ENCODE data around the gene EMC8. TPM values are rescaled to one million over a fixed set of nuclear protein-coding genes. Genes with fewer than 3 reads are reported as not detected.

The EMC8 gene
- total RNA-seq, 2 donors from 2014 or later: 18.8 to 40.7 TPM

GRCh38 chr16:85777583-85778310, 21.6 kb downstream of the EMC8 start:
- Histone ChIP-seq H3K36me3 (peaks cover 36% of the 10 kb centered on the region), H3K27ac (peak overlapping the region; percentile 28 to 31), H3K4me3 (no peak overlapping the region), H3K4me1 (peaks cover 0 to 10% of the 10 kb centered on the region in 2 donors), H3K27me3 (no peaks in the 10 kb centered on the region), H3K9me3 (no peaks in the 10 kb centered on the region)
- TF ChIP-seq CTCF (IDR thresholded peaks at IDR 0.05): no peak
- no peak for DNase-seq (ENCODE audit: low spot score)

- Histone ChIP-seq H3K4me3 (no peak overlapping the region), H3K27me3 (no peaks in the 10 kb centered on the region), H3K9me3 (no peaks in the 10 kb centered on the region), H3K4me1 (no peaks in the 10 kb centered on the region), H3K27ac (no peak overlapping the region), H3K36me3 (peaks cover 22% of the 10 kb centered on the region)
- DNase-seq (ENCODE audit: low spot score): no peak
- TF ChIP-seq CTCF (IDR thresholded peaks at IDR 0.05): no peak
These were observed 24.5 kb downstream of the EMC8 start for GRCh38 chr16:85774811-85775210.

- no peaks in the 10 kb centered on the region for H3K9me3 ChIP-seq
- H3K36me3 ChIP-seq: peaks cover 16% of the 10 kb centered on the region
- H3K27me3 ChIP-seq: no peaks in the 10 kb centered on the region
- no peak for TF ChIP-seq CTCF (IDR thresholded peaks at IDR 0.05)
- no peaks in the 10 kb centered on the region for H3K4me1 ChIP-seq
- DNase-seq (ENCODE audit: low spot score): no peak
- H3K27ac ChIP-seq: no peak overlapping the region
- no peak overlapping the region for H3K4me3 ChIP-seq
These were observed 25.2 kb downstream of the EMC8 start for GRCh38 chr16:85774136-85774535.

- no peak overlapping the region for H3K27ac ChIP-seq
- no peaks in the 10 kb centered on the region for H3K9me3 ChIP-seq
- H3K36me3 ChIP-seq: peaks cover 5% of the 10 kb centered on the region
- H3K4me1 ChIP-seq: no peaks in the 10 kb centered on the region
- TF ChIP-seq CTCF (IDR thresholded peaks at IDR 0.05): no peak
- no peak for DNase-seq (ENCODE audit: low spot score)
- H3K4me3 ChIP-seq: no peak overlapping the region
- no peaks in the 10 kb centered on the region for H3K27me3 ChIP-seq
These were observed 26.3 kb downstream of the EMC8 start for GRCh38 chr16:85773044-85773443.

GRCh38 chr16:85770741-85771140, 28.6 kb downstream of the EMC8 start:
- no peak overlapping the region for H3K4me3 ChIP-seq
- no peaks in the 10 kb centered on the region for H3K4me1 ChIP-seq
- no peak overlapping the region for H3K27ac ChIP-seq
- no peak for TF ChIP-seq CTCF (IDR thresholded peaks at IDR 0.05)
- H3K9me3 ChIP-seq: no peaks in the 10 kb centered on the region
- H3K36me3 ChIP-seq: peaks cover 2% of the 10 kb centered on the region
- no peak for DNase-seq (ENCODE audit: low spot score)
- H3K27me3 ChIP-seq: no peaks in the 10 kb centered on the region

GRCh38 chr16:85768199-85768598, 31.1 kb downstream of the EMC8 start:
- Histone ChIP-seq H3K4me3 (no peak overlapping the region), H3K27me3 (no peaks in the 10 kb centered on the region), H3K9me3 (no peaks in the 10 kb centered on the region), H3K4me1 (no peaks in the 10 kb centered on the region), H3K36me3 (no peaks in the 10 kb centered on the region), H3K27ac (no peak overlapping the region)
- DNase-seq (ENCODE audit: low spot score): no peak
- TF ChIP-seq CTCF (IDR thresholded peaks at IDR 0.05): no peak
